Stimulated activated CD8-positive, alpha-beta memory T cell treated with anti-CD3 and anti-CD28 coated beads, Interleukin-4, amount 100 ng/mL, for 24 hours (primary cell): ENCODE measurements around the gene HDGFL3.
"Not testable (repeated sequence)": the region's sequence is repeated elsewhere in the genome, so short reads cannot be mapped to it uniquely, and the experiment has no call there.

Experiments
- DNase-seq: peaks from one replicate; pipeline ENCODE4 v3.0.0-alpha.2; 2020; ENCODE audit warnings: low read depth

HDGFL3 gene

DNA sequence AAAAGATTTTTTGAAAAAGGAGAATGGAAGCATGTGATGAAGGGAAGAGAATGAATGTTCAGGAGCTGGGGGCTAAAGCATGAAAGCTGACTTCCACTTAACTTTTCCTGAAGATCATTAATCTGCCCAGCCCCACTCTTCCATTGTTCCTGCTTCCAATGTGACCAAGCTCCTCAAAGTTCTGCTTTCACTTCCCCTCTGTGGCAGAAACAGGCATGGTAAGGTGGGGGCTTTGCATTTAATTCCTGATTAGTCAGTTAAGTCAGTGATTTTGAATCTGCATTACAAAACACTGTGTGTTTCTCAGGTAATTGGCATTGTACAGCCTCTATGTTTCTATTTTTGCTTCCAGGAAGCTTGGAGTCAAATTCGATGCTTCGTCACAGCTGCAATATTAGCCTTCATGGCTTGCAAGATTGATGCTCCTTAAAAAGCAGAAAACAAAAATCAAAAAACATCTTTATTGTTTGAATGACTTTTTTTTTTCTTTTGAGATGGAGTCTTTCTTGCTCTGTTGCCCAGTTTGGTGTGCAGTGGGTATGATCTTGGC is 107.5 kb downstream of the HDGFL3 start:
- DNase-seq, result no peak

DNA sequence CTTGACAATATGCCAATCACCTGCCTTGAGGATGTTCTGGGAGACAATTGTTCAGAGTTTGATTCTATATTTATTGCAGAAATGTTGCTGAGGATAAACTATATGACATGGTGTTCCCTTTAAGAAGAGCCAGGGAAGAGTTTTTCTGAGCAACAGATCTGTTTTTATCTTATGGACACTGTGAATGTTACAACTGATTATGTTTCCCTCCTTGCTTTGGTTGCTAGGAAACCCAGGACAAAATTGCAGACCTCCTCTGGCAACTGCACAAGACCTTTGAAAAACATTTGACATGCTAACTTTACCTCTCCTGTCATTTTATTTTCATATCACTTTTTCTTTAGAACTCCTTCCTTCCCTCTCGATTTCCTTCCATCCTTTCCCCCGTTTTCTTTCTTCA is 108.3 kb downstream of the HDGFL3 start:
- no peak for DNase-seq

DNA sequence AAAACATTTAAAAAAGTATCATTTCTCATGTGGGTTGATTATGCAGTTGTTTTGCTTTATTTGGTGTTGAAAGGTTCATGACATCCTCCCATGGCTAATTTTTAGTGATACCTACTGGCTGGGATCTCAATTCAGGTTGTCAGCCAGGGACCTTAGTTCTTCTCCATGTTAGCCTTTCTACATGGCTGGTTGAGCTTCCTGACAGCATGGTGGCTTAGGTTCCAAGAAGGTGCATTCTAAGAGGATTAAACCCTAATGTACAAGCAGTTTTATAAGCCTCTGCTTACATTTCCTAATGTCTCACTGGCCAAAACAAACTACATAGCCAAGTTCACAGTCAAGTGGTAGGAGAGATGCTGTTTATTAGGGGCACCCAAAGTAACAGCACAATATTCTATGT is 109.5 kb downstream of the HDGFL3 start:
- DNase-seq, result no peak

DNA sequence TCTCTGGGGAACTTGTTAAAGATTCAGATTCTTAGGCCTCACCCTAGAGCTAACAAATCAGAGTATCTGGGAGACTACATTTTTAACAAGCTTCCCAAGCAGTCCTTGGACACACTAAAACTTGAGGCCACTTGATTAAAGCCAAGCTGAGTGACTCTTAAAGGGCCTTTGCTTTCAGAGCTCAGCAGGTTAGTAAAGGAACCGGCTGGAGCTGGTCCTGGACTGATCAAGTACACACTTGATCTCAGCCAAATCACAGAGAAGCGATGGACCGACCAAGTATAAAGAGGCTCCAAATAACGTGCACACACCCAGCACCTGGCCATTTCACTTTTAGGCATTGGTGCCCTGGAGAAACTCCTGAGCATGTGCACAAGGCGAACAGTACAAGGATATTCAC is 113.0 kb downstream of the HDGFL3 start:
- DNase-seq, result no peak

DNA sequence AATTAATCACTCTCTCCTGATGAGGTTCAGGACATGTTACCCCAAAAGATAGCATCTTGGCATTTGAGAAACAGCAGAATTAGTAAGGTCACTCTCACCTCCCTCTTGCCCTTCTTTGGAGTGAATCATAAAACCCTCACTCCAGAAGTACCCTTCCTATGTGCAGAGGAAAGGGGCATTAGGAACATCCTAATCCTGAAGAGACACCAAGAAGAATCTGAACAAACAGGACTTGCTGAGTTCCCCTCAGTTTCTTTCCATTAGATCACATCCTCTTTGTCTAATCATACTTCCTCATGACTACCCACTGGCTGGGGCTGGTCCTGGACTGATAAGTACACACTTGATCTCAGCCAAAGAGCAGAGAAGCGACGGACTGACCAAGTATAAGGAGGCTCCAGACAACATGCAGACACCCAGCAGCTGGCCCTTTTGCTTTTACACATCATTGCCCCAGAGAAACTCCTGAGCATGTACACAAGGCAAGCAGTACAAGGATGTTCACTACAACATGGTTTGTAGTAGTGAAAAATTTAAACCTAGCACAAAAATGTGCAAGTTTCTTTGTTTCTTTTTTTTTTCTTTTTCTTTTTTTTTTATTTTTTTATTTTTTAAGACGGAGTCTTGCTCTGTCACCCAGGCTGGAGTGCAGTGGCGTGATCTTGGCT is 115.2 kb downstream of the HDGFL3 start:
- DNase-seq, result no peak

DNA sequence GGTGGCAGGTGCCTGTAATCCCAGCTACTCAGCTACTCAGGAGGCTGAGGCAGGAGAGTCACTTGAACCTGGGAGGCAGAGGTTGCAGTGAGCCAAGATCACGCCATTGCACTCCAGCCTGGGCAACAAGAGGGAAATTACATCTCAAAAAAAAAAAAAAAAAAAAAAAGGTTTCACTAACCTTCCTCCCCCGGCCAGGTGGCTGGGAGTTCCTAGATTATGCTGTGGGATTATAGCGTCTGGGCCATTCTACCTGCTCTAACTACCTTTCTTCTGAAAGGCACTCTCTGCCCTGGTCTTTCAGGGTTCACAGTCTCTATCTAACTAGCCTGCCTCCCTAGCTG is 115.7 kb downstream of the HDGFL3 start:
- DNase-seq, result not testable (repeated sequence)

DNA sequence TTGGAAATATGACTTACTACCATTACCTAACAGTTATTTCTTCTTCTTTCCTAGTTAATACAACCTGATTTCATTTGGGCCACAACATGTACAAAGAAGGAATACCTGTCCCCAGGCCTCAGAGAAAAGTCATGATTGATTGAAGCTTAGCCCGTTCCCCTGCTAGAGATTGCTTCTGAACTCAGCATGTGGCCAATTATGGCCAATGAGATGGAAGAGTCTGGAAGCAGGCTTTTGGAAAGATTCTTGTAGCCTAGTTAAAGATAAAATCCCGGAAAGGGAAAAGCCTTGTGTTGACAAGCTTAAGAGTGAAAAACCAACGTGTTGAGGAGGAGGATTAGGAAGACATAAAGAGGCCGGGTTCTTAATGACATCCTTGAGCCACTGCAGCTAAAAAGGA is 117.2 kb downstream of the HDGFL3 start:
- DNase-seq, result no peak

DNA sequence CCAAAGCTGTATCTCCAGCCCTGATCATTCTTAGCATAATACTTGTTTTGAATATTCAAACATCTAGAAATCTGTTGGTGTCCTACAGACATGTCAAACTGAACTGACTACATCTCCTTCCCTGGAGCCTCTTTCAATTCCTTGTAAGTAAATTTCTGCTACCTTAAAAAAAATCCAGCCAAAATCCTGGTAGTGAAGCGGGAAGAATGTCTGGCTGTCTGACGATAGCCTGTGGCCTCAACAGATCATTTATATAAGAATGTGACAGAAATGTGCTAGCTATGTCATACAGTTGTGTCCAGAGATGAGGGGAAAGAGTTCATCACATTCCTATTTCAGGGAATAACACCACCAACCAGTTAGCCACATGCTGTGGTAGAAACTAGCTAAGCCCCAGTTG is 118.7 kb downstream of the HDGFL3 start:
- no peak for DNase-seq

DNA sequence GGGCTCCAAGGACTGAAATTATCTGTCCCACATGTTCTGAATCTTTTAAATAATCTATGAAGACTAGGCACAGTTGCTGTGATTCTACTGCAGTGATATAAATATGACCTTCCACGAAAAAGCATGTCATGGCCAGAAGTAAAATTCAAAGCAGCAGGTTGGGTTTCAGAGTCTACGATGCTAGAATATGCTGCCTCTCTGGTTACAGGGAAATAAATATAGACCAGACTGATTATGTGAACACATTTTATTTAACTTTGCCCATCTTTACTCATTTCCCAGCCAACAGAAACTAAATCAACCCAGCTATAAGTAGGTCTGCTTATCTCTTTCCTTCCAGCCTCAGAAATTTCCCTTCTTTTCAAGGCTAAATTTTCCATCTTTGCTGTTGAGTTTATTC is 120.0 kb downstream of the HDGFL3 start:
- no peak for DNase-seq

DNA sequence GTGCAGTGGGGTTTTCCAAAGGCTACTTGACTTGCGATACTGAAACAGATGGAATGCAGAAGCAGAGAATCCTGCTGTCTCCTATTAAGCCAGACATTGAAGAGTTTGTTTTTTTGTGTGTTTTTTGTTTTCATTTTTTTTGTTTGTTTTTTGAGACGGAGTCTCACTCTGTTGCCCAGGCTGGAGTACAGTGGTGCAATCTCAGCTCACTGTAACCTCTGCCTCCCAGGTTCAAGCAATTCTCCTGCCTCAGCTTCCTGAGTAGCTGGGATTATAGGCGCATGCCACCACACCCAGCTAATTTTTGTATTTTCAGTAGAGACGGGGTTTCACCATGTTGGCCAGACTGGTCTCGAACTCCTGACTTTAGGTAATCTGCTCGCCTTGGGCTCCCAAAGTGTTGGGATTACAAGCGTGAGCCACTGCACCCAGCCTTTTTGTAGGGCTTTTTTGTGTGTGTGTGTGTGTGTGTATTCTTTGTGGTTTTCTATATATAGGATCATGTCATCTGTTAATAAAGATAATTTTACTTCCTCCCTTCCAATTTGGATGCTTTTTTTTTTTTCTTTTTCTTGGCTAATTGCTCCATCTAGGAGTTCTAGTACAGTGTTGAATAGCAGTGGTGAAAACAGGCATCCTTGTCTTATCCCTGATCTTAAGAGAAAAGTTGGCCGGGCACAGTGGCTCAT is 121.6 kb downstream of the HDGFL3 start:
- DNase-seq, result not testable (repeated sequence)

DNA sequence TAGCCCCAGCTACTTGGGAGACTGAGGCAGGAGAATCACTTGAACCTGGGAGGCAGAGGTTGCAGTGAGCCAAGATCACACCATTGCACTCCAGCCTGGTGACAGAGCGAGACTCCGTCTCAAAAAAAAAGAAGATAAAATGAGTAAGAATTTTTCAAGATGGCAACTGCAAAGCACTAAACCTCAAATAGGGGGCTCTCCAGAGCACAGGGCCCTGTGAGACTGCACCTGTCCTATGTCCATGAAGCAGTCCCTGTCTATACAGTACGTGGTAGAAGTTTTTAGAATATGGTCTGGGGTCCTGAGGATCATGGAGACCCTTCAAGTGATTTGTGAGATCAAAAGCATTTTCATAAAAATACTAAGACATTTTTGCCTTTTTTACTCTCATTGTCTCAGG is 122.2 kb downstream of the HDGFL3 start:
- not testable (repeated sequence) for DNase-seq

DNA sequence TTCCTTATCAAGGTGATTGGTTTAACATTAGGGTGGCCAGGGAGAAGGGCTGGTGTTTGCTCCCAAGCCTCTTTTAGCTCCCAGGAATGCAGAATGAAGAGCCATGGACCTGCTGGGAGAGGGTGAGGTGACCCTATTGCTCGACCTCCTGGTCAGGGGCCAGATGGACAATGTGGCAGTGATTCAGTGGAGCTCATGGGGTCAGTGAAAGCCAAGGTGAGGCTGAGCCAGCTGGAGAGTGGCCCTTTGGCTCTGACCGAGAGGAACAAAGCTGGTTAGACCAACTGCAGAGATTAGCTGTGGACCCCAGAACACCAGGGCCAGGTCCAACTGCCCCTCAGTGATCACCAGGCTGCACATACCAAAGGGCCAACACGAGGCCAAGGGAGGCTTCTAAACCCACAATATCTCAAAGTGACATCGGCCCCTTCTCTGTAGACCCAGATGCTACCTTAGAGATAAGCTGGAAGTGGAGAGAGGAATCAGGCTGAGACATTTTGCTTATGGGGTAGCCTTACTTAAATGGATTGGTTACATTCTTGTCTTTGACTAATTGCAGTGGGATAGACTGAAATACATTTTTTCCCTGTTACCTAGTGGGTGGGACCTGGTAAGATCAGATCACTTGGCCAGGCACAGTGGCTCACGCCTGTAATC is 124.8 kb downstream of the HDGFL3 start:
- DNase-seq, result no peak

DNA sequence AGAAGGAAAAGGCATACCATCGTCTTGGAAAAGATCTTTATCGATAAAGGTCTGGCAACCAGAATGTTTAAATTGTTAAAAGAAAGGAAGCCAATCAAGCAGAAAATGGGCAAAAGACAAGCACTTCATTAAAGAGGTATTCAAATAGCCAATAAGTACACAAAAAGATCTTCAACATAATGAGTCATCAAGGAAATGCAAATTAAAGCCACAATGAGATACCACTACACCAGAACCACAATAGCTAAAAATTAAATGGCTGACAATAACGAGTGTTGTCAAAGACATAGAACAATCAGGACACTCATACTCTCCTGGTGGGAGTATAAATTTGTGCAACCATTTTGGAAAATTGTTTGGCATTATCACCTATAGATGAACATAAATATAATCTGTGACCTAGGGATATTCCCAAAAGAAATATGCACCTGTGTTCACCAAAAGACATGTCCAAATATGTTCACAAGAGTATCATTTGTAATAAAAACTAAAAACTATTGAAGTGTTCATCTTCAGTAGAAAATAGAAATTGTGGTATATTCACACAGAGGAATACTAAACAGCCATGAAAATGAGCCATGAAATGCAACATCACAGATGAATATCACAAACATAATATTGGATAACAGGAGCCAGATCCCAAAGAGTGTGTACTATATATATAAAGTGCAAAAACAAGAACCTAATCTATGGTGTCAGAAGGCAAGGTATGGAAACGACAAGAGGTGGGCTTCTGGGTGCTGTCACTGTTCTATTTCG is 126.2 kb downstream of the HDGFL3 start:
- no peak for DNase-seq

DNA sequence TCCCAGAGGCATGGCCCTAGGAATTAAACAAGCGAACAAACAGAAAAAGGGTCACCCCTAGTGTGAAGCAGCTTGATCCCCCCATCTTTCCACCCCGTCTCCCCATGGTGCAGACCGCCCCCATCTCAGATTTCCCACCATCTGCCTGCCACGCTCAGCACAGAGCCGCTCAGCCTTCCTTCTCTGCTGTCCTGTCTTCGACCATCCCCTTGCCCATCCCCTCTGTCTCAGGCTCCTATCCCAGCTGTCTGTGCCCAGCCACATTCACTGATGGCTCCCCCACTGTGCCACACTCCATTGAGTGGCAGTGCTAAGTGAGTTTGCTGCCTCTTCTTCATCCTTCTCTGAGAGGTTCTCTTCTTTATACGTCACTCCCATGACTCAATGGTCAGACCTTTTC is 128.9 kb downstream of the HDGFL3 start:
- DNase-seq, result no peak
